BJ (cell line): ENCODE data around the gene TMEM63B. TPM values are rescaled to one million over a fixed set of nuclear protein-coding genes. Genes with fewer than 3 reads are reported as not detected.

ENCODE experiments used
- CTCF ChIA-PET: fragments of 350-600 bp; formaldehyde crosslinking; extraction: SDS; loops from one replicate; lab custom pipeline; 2021; ENCODE audit warnings: antibody characterized with exemption, inconsistent platforms; lab: Yijun Ruan, JAX
- POLR2A ChIA-PET: fragments of 300-600 bp; sonication (Branson Sonifier 250); formaldehyde crosslinking; extraction: SDS; loops from one replicate; lab custom pipeline; 2021; ENCODE audit warnings: antibody characterized with exemption; lab: Charles Lee
- DNase-seq: peaks from one replicate; pipeline ENCODE4 v3.0.0-alpha.2; 2011; ENCODE audit warnings: low read depth
- H3K27me3 ChIP-seq: 2 replicates; pipeline ENCODE4 v1.6.0; 2011; ENCODE audit warnings: low read length; ENCODE audit not compliant: control insufficient read depth, insufficient read depth
- H3K36me3 ChIP-seq: 2 replicates; pipeline ENCODE4 v1.5.1; 2011; ENCODE audit warnings: low read length; ENCODE audit not compliant: control insufficient read depth, insufficient read depth
- H3K4me3 ChIP-seq: 2 replicates; pipeline ENCODE4 v1.5.1; 2011; ENCODE audit warnings: low read depth, mild to moderate bottlenecking, control low read depth, low read length
- CTCF ChIP-seq: IDR thresholded peaks from 2 replicates; pipeline ENCODE4 v1.5.1; 2011; ENCODE audit warnings: low read depth, mild to moderate bottlenecking, control low read depth, inconsistent platforms, low read length, moderate library complexity; ENCODE audit not compliant: insufficient read depth
- polyA minus RNA-seq: library from RNA; depleted of rRNA, polyadenylated mRNA; stranded (reverse); fragments of >200 nt; gene quantifications from 2 replicates; pipeline ENCODE4 v1.2.3, GENCODE V29; 2011; rRNA and poly(A)+ RNA removed
- polyA plus RNA-seq: library from polyadenylated mRNA; depleted of rRNA; stranded (reverse); fragments of >200 nt; gene quantifications from 2 replicates; pipeline ENCODE4 v1.2.3, GENCODE V29; 2011; rRNA removed

TMEM63B gene
- polyA plus RNA-seq = 34.1 and 56.5 TPM in 2 replicates
- 32.6 and 56.6 TPM in 2 replicates for polyA minus RNA-seq

DNA sequence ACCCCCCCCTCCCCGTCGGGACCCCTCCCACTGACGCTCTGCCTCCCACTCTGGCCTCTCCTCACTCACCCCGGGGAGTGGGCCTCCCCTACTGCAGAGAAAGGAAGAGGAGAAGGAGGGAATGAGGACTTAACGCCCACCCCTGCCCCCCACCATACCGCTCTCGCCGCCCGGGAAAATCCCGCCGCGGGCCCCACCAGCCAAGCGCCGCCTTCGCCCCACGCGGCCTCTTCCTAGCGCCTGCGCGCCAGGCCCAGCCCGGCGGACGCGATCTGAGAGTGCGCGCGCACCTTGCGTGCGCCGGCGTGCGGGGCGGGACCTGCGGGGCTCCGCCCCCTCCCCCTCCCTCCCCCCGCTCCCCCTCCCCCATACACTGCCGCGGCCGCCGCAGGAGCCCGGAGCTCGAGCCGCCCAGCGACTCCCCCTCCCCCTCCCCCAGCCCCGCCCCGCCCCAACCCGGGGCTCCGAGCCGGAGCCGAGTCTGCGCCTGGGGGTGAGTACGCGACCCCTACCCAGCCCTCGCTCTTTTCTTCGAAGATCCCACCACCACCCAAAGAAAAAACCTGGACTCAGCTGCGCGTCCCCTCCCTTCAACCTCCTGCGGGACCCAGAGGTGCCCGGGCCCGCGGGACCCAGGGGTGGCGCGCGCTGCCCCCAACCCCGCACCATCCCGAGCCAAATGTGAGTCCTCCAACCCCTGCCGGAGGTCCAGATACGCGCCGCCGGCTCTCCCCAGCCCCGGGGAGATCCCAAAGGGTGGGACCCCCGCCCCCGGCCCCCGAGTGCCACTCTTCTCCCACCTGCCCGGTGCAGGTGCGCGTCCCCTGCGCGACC, at the start of gene TMEM63B, which contains the start of gene MRPL14:
TSS of gene TMEM63B (plus strand) at position 369 of the 834 bp plus-strand sequence. CDS start 7,031 bp downstream, outside the sequence.
TSS of gene MRPL14 (minus strand) at position 267 of the 834 bp plus-strand sequence. CDS start 10,841 bp downstream, outside the sequence.
- H3K27me3 ChIP-seq = no peaks in the 10 kb centered on the region
- CTCF ChIA-PET = no interaction called here
- peak within 1 kb of the TSS; percentile 87 for H3K4me3 ChIP-seq
- POLR2A ChIA-PET = interaction anchor here (0.6 kb wide), 1 partner anchor 122 kb away, joined by 4 read pairs; no protein-coding TSS in a partner anchor
- no peaks in the 10 kb centered on the region for H3K36me3 ChIP-seq
- no peak for TF ChIP-seq CTCF
- no peak for DNase-seq

DNA sequence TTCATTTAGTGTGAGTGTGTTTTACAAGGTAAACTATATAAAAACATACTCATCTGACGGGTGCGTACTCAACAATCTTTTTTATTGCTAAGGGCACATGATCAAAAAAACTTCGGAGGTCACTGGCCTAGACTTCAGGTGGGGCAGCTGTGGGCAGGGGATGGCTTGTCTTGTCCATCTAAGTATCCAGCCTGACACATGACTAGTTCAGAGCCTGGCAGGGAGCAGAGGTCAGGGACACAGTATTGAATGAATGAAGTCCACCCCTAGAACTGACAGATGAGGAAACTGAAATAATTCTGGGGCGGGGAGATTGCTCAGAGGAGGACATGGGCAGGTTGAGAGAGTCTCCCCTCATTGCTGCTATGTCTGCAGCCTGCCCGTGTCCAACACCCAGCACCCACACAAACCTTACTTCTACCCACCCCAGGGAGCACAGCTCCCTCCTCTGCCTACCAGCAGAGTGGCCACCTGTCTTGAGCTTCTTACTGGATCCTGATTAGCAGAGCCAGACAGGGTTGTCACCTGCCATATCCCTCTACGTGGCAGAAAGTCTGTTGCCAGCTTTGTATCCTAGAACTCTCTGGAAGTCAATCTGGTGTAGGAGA, 49.0 kb upstream of the TMEM63B start:
- POLR2A ChIA-PET = interaction anchor here (1.7 kb wide), 1 partner anchor 309 kb away, joined by 9 read pairs; no protein-coding TSS in a partner anchor
- no peak for DNase-seq
- no peak for TF ChIP-seq CTCF
- Histone ChIP-seq H3K36me3 (no peaks in the 10 kb centered on the region), H3K27me3 (no peaks in the 10 kb centered on the region), H3K4me3 (no peak overlapping the region)
- CTCF ChIA-PET = interaction anchor here (0.6 to 17.3 kb wide), 41 partner anchors 9 to 522 kb away, joined by 3 to 338 read pairs (median 5); partner anchors contain the start of genes GTPBP2, MAD2L1BP and VEGFA

- ChIA-PET POLR2A (interaction anchor here (1.7 kb wide), 1 partner anchor 310 kb away, joined by 9 read pairs; no protein-coding TSS in a partner anchor), CTCF (interaction anchor here (0.6 to 17.3 kb wide), 41 partner anchors 9 to 523 kb away, joined by 3 to 338 read pairs (median 5); partner anchors contain the start of genes GTPBP2, MAD2L1BP and VEGFA)
- TF ChIP-seq CTCF = peak; percentile 86
Observed at GRCh38 chr6:44078827-44079671, 48.3 kb upstream of the TMEM63B start.

GRCh38 chr6:44079672-44080071, 47.7 kb upstream of the TMEM63B start:
- TF ChIP-seq CTCF = no peak
- no peak for DNase-seq
- POLR2A ChIA-PET = interaction anchor here (1.7 kb wide), 1 partner anchor 311 kb away, joined by 9 read pairs; no protein-coding TSS in a partner anchor

More at GRCh38 chr6:44078827-44079671, 48.3 kb upstream of the TMEM63B start:
- no peaks in the 10 kb centered on the region for H3K27me3 ChIP-seq
- no peak overlapping the region for H3K4me3 ChIP-seq
- no peak for DNase-seq
- H3K36me3 ChIP-seq = no peaks in the 10 kb centered on the region

More at GRCh38 chr6:44079672-44080071, 47.7 kb upstream of the TMEM63B start:
- CTCF ChIA-PET = interaction anchor here (0.5 to 17.3 kb wide), 30 partner anchors 11 to 471 kb away, joined by 3 to 338 read pairs (median 6); partner anchors contain the start of gene VEGFA
- Histone ChIP-seq H3K36me3 (no peaks in the 10 kb centered on the region), H3K27me3 (no peaks in the 10 kb centered on the region), H3K4me3 (no peak overlapping the region)
